Ramos (cell line): ENCODE data around the gene GALNT16.
"Not testable (repeated sequence)": the region's sequence is repeated elsewhere in the genome, so short reads cannot be mapped to it uniquely, and the experiment has no call there.

Experiments used
- in situ Hi-C: fragments of 300-500 bp; cut with MboI; formaldehyde crosslinking; loops from one replicate; pipeline ENCODE4 v1.14.3; 2022; ENCODE audit warnings: low sequenced_read_pairs; ENCODE audit not compliant: unreplicated experiment

Gene GALNT16

DNA sequence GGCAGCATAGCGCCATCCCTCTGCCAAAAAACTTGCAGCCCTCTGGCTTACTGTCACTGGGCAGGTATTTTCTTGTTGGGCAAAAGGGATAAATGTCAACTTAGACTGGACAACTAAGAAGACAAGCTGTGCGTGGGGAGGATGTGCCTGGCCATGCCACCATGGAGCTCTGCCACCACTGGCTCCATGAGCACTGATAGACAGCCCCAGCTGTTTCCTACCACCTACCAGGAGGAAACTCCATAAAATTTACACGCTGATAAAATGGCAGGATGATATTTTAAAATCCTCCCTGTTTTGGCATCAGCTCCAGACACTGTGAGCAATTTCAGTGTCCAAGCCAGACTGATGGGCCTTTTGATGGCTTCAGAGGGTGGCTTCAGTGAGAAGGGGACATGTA, 7.1 kb upstream of the GALNT16 start:
- in situ Hi-C loops, result loop anchor here (5.0 to 25.0 kb wide), 3 partner anchors 224 to 484 kb away; partner anchors contain the start of gene CCDC177

DNA sequence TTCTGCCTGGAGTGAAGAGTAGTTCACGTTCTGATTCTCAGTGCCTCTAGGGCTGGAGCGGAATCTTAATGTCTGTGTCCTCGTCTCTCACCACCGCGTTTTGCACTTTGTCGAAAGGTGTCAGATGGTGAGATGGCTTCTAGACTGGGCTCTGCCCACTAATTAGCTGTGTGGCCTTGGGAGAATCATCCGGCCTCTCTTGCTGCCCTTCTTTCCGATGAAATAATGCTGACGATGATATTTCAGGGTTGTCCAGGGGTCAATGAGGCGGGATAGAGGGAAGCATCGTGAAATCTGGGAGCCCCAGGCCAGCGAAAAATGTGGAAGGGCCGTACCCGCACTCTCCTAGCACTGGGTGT, 811 bp upstream of the GALNT16 start:
- in situ Hi-C loops, result loop anchor here (10.0 to 25.0 kb wide), 2 partner anchors 316 to 478 kb away; partner anchors contain the start of gene CCDC177

DNA sequence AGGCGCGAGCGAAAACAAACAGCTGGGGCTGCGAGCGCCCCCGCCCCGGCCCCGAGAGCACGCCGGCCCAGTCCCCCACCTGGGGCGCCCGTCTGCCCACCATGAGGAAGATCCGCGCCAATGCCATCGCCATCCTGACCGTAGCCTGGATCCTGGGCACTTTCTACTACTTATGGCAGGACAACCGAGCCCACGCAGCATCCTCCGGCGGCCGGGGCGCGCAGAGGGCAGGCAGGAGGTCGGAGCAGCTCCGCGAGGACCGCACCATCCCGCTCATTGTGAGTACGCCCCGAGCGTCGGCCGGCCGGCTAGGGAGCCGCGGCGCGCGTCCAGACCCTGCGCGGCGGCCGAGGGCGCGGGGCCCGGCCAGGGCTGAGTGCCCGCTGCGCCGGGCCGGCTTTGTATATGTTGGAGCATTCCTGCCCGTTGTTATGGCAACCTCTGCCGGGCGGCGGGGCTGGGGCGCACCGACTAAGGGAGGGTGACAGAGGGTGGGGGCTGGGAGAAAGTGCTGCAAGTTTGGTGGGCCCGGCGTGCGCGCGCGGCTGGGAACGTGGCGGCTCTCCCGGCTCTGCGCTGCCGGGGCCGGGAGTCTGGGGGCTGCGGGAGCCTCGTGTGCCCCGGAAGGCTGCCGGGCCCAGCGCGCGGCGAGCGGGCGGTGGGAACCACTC, 367 bp downstream of the GALNT16 start:
- in situ Hi-C loops, result loop anchor here (25.0 kb wide), 1 partner anchor 477 kb away; no protein-coding TSS in a partner anchor

DNA sequence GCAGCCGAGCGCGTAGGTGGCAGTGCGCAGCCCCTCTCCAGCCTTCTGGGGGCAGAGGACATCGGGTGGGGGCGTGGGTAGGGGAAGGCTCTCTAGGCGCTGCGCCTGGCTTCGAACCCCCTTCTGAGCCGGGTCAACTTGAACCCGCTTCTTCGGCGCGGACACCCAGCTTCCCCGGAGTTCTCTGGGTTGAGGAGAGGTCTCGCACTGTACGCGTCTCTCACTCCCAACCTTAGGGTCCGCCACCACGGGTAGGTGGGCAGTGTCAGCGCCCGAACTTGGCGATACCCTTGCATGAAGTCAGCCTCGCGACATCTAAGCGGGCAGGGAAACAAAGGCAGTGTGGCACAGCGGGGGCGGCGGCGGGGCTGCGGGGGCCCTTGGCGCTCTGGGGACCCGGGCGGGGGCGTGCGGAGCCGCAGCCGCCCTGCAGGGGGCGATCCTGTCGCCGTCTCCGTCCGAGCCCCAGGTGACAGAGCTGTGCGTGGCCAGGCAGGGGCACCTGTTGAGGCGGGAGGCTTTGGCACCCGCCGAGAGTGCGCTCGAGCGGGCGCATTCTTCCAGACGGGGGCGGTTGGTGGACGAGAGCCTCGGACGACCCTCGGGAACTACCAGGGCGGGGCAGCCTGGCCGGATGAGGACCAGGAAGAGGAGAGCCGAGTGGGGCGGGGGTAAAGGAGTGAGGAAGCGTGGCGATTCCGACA, 1.1 kb downstream of the GALNT16 start:
- in situ Hi-C loops, result loop anchor here (25.0 kb wide), 1 partner anchor 476 kb away; no protein-coding TSS in a partner anchor

DNA sequence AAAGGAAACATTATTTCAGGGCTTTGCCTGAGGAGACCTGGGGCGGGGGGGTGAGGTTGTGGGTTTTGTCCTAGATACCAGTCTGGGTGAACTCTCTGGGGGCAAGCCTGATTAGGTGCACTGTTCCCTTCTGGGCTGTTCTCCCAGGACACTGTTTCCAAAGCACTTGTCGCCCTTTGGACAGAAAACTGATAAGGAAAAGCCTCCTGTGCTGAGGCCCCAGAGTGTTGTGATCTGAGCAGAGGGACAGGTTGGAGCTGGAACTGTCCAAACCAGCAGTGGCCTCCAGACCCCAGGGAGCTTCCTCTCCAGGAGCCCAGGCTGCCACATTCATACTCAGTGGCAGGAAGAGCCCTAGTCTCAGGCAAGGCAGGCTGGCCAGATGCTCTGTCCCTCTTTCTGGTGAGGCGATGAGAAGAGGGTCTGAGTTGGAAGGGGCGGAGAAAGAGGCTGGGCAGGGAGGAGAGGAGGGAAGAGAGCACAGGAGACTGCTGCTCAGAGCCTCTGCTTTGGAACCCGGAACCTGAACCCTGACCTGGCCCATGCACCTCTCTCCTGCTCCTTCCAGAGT, 1.9 kb downstream of the GALNT16 start:
- in situ Hi-C loops, result loop anchor here (25.0 kb wide), 1 partner anchor 475 kb away; no protein-coding TSS in a partner anchor

DNA sequence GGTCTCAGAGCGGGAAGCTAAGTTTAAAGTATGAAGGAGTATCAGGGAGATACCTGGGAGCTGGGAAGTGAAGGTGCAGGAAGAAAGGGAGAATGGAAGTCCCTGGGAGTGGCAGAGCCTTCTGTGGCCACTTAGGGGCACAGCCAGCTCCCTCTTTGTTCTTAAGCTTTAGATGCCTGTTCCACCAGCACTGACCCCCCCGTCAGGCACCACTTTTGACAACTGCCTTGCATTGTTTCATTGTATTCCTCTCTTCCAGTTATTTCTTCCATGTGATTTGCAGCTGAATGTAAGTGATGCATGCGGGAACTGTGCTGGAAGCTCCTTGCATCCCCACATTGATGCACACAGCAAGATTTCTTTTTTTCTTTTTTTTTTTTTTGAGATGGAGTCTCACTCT, 2.6 kb downstream of the GALNT16 start:
- in situ Hi-C loops, result loop anchor here (25.0 kb wide), 1 partner anchor 475 kb away; no protein-coding TSS in a partner anchor

DNA sequence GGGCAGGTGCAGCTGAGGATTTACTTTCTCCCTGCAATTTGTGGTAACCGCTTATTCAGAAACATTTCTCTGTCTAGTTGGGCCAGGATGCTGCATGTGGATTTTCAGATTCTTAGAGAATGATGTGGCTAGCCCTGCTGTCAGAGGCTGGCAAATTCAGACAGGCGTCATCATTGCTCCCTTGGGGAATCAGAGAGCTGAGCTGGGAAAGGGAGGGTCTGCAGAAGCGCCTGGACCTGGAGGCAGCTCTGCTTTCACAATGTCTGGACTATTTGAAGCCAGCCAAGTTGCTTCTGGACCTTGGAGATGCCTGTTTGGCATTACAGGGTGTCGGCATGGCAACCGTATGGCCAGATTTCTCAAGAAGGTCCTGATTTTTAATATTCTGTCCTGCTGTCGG, 3.4 kb downstream of the GALNT16 start:
- in situ Hi-C loops, result loop anchor here (25.0 kb wide), 1 partner anchor 474 kb away; no protein-coding TSS in a partner anchor

DNA sequence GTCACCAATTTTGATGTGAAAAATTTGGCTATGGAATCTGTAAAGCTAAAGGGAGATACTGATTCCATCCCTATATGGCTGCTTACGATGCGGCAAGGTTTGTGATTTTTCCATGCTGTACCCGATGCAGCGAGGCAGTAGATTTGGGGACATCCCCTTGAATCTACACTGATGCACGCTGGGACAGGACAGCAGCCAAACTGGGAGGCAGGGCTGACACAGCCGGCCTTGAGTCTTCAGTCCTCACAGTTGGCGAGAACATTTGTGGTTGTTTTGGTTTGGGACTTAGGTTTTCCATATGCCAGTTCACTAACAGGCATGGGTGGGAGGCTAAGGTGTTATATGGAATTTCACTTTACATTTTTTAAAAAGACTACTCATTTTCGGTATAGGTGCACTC, 3.8 kb downstream of the GALNT16 start:
- in situ Hi-C loops, result loop anchor here (25.0 kb wide), 1 partner anchor 474 kb away; no protein-coding TSS in a partner anchor

DNA sequence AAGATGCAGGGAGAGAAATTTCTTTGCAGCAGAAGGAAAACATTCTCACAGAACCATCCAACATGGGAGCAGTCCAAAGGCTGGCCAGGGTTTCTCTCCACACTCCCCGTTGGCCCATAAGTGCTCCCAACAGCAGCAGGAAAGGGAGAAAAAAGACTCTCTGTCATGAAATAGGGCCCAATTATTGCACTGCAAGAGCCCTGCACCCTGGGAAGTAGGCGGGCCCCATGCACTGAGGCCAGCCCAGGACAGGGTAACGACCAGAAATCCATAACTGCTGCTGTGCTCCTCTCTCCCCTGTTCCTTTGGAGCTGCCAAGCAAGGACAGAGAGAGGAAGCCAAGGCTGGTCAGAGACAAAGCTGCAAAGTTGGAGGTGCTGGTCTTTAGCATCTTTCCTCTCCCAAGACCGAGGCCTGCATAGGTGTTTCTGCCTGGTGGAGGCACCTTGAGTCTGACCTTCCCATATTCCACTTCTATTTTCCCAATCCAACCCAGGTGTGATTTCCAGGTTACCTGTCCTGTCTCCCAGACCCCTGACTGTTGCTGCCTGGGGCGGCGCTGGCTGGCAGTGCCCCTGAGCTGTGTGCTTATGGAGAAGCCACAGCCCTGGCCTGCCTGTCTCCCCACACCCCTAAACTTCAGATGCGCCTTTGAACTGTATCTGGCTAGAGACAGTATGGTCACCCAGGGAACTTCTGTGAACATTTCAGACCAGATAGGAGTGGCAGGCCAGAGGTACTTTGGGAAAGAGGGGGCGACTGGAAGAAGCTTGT, 6.8 kb downstream of the GALNT16 start:
- in situ Hi-C loops, result loop anchor here (25.0 kb wide), 1 partner anchor 471 kb away; no protein-coding TSS in a partner anchor

DNA sequence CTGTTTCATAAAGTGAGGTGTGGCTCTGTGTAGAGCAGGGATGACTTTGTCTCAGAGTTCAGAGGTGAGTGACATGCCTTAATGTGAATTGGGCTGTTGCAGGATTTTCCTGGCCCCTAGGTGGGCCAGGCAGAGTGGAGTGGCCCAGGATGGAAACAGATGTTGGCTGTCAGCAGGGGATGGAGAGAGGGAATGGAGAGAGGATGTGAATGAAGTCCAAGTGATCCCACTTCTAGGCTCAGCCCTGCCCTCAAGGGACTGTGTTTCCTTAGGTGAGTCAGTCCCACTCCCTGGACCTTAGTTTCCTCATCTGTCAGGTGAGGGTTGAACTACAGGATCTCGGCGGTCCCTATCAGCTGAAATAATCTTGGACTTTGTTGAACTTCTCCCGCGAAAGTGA, 7.5 kb downstream of the GALNT16 start:
- in situ Hi-C loops, result loop anchor here (25.0 kb wide), 1 partner anchor 470 kb away; no protein-coding TSS in a partner anchor

DNA sequence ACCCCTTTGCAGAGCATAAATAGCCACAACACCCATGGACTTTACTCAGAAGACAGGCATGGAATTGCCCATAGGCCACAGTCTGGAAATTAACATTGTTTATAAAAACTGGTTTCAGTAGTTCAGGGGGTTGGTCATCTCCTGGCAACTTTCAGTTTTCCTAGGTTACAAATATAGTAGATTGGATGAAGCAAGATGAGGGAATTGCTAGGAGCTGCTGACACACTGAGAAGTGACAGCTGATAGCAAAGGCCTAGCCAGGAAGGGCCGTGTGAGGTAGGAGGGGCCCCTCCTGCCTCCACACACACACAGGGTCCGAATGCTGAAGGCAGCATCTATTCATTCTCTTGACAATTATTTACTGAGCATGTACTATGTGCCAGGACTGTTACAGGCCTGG, 8.3 kb downstream of the GALNT16 start:
- in situ Hi-C loops, result loop anchor here (25.0 kb wide), 1 partner anchor 469 kb away; no protein-coding TSS in a partner anchor

DNA sequence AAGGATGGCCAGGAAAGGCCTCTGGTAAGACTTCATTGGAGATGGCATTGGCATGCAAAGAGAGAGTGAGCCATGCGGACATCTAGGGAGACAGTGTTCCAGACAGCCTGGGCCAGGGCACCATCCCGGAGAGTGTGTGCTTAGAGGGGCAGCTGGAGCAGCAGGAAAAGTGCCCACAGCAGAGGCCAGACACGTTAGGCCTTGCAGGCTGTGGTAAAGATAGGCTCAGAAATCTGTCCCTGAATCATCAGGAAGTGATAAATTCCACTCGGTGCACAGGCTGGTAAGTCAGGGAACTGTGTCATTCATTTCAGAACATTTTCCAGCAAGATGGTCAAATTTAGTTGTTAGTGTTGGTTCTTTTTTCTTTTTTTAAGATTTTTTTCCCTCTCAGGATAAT, 8.8 kb downstream of the GALNT16 start:
- in situ Hi-C loops, result loop anchor here (25.0 kb wide), 1 partner anchor 469 kb away; no protein-coding TSS in a partner anchor

DNA sequence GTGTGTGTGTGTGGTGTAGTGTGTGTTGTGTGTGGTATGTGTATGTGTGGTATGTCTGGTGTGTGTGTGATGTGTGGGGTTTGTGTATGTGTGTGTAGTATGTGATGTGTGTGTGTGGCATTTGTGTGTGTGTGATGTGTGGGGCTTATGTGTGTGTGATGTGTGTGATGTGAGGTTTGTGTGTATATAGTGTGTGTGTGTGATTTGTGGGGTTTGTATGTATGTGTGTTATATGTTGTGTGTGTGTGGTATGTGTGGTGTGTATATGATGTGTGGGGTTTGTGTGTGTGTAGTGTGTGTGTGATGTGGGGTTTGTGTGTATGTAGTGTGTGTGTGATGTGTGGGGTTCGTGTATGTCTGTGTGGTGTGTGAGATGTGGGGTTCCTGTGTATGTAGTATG, 9.4 kb downstream of the GALNT16 start:
- in situ Hi-C loops, result loop anchor here (25.0 kb wide), 1 partner anchor 468 kb away; no protein-coding TSS in a partner anchor

DNA sequence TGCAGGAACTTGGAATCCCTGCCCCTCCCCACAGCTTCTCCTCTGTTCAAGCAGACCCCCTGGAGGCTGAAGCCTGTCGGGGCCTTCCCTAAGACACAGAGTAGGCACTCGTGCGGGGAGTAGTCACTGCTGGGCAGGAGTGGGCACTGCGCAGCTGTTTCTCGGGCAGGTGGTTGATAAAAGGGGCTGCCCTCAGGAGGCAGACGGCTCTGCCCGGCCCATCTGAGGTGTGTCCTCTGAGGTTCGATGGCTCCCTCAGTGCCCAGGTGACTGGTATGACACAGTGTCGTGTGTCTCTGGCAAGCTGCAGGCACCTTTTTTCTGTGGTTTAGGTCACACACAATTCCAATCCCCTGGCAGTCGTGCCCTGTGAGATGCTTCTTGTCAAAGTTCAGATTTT, 10.1 kb downstream of the GALNT16 start:
- in situ Hi-C loops, result loop anchor here (25.0 kb wide), 1 partner anchor 467 kb away; no protein-coding TSS in a partner anchor

DNA sequence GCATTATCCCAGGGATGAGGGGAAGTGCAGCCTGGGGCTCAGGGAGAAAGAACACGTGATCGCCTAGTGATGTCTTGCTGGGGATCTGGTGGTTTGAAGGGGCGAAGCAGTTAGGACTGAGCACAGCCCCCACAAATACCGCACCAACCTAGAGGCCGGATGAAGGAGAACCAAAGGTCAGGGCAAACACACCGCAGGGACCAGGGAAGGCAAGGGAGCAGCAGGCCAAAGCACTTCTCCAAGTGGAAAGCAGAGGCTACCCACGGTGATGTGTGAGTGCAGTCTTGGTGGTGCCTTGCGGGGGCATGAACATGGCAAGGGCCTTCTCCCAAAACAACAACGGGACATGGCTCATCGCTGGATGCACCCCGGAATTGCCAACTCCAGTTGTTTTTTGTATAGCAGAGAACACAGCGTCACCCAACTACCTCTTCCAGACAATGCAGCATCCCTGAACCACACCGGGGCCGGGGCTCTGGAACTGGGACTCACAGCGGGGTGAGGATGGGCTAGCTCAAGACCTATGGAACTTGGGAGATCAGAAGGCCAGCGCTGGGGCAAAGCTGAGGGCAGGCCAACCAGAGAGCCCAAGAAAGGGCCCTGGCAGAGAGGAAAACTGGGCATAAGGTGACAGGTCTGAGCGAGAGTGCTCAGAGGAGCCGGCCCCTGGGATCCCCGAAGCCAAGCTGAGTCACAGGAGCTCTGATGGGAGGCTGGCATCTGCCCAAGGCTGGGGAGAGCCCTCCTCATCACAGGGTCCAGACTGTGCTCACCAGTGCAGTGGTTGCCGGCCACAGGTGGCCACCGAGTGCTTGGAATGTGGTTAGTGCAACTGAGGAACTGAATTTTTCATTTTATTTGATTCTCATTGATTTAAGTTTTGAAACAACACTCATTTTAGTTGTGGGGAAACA, 11.1 kb downstream of the GALNT16 start:
- in situ Hi-C loops, result loop anchor here (25.0 kb wide), 1 partner anchor 466 kb away; no protein-coding TSS in a partner anchor

DNA sequence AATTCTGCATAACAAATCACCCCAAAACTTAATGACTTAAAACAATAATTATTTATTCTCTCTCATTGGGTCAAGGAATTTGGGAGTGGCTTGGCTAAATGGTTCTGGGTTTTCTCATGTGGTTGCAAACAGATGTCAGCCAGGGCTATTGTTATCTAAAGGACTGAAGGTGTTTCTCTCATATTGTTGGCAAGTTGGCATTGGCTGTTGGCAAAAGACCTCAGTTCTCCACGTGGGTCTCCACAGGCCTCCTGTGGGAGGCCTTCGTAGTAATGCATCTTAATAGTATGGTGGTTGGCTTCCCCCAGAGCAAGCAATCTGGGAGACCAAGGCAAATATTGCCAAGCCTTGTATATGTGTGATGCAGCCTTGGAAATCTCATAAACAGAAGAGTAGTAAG, 14.4 kb downstream of the GALNT16 start:
- in situ Hi-C loops, result loop anchor here (25.0 kb wide), 1 partner anchor 463 kb away; no protein-coding TSS in a partner anchor

DNA sequence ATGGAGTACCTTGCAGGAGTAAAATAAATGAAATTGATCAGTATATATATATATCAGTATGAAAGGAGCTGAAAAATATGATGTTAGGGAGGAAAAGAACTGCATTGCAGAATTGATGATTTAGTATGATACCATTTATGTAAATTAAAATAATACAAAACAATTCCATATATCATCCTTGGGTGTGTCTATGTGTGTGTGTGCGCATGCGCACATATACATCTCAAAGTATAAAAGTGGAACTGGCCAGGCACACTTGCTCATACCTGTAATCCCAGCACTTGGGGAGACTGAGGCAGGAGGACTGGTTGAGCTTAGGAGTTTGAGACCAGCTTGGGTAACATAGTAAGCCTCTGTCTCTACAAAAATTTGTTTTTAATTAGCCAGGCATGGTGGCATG, 15.4 kb downstream of the GALNT16 start:
- in situ Hi-C loops, result no loop called here

DNA sequence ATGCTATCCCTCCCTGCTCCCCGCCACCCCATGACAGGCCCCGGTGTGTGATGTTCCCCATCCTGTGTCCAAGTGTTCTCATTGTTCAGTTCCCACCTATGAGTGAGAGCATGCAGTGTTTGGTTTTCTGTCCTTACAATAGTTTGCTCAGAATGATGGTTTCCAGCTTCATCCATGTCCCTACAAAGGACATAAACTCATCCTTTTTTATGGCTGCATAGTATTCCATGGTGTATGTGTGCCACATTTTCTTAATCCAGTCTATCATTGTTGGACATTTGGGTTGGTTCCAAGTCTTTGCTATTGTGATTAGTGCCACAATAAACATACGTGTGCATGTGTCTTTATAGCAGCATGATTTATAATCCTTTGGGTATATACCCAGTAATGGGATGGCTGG, 17.4 kb downstream of the GALNT16 start:
- in situ Hi-C loops, result not testable (repeated sequence)
